ENCODE data around the gene R3HDM2. TPM values are rescaled to one million over a fixed set of nuclear protein-coding genes. Genes with fewer than 3 reads are reported as not detected.

R3HDM2 gene
- total RNA-seq, 1 experiment from 2014 or later: 34.7 TPM

DNA sequence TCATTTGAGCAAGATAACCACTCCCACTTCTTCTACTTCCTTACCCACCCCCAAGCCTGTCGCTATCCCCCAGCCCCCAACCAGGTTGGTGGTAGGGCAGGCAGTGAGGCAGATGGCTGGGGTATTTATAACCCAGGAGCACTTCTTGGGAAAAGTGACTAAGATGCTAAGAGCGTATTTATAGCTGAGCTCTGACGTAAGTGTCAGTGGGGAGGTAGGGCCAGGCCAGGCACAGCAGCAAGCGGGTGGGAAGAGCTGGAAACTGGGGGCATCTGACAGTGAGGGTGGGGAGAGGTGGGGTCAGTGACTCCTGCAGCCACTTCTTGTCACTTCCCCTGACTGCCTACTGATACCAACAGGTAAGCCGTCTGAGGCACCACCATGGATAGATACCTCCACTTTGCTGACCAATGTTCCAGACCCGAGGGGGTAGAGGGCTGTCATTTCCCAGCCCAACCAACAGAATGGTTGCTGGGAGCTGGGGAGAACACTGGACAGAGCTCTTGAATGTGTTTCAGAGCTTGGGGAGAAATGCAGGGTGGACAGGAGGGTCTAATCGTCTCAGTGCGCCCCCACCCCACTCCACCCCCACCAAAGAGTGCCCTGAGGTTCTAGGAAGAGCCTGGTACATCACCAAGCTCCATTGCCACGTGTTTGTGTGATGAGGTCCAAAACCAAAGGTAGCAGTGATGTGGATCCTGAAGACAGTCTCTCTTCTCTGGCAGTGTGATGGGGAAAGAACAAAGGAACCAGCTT lies 21.5 kb upstream of the R3HDM2 start (continued):
- TF ChIP-seq, protein P1, sequence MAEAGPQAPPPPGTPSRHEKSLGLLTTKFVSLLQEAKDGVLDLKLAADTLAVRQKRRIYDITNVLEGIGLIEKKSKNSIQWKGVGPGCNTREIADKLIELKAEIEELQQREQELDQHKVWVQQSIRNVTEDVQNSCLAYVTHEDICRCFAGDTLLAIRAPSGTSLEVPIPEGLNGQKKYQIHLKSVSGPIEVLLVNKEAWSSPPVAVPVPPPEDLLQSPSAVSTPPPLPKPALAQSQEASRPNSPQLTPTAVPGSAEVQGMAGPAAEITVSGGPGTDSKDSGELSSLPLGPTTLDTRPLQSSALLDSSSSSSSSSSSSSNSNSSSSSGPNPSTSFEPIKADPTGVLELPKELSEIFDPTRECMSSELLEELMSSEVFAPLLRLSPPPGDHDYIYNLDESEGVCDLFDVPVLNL (CRISPR knock-in tag; IDR thresholded peaks at IDR 0.05; ENCODE audit: borderline replicate concordance, low read depth): no peak
- TF ChIP-seq NR3C1 (CRISPR knock-in tag; conservative IDR thresholded peaks at IDR 0.05; ENCODE audit: low read depth): no peak
- TF ChIP-seq, protein P2, sequence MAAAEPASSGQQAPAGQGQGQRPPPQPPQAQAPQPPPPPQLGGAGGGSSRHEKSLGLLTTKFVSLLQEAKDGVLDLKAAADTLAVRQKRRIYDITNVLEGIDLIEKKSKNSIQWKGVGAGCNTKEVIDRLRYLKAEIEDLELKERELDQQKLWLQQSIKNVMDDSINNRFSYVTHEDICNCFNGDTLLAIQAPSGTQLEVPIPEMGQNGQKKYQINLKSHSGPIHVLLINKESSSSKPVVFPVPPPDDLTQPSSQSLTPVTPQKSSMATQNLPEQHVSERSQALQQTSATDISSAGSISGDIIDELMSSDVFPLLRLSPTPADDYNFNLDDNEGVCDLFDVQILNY (CRISPR knock-in tag; IDR thresholded peaks at IDR 0.05): no peak

DNA sequence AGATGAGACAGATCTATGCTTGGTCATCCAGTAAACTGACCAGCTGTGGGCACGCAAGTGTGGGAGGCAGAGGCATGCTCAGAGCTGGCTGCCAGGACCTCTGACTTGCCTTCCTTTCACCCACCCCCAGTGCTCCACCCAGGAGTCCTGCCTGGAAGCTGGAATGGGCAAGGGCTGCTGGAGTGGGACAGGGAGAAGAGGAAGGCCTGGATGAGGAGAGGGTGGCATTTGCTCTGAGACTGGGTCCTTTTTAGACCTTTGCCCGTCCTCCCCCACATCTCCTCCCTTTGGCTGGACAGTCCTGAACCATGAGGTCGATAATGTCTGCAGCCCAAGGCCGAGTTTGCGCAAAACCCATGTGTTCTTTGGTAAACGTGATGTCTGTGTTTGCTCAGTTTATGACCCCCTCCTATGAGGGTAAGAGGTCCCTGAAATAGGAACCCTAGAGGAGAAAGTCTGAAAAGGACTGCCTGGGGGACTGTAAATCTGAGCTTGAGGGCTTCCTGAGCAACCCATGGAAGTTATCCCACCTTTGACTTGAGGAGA lies 20.5 kb upstream of the R3HDM2 start:
- POLR2A ChIA-PET: no interaction called here
- no peaks in the 10 kb centered on the region for H3K27me3 Mint-ChIP-seq (ENCODE audit: low read depth)
- no peak overlapping the region for H3K4me3 Mint-ChIP-seq
- CTCF ChIA-PET: interaction anchor here (0.6 to 9.4 kb wide), 14 partner anchors 11 to 224 kb away, joined by 3 to 245 read pairs (median 19); partner anchors contain the start of gene STAC3
- H3K36me3 Mint-ChIP-seq: no peaks in the 10 kb centered on the region
- peaks cover 31% of the 10 kb centered on the region for H3K4me1 Mint-ChIP-seq
- H3K9me3 Mint-ChIP-seq: peaks cover 3% of the 10 kb centered on the region
- H3K27ac Mint-ChIP-seq: no peak overlapping the region
- no peak for TF ChIP-seq NR2C2 (CRISPR knock-in tag; IDR thresholded peaks at IDR 0.05)
- no peak for TF ChIP-seq CBFB (CRISPR knock-in tag; IDR thresholded peaks at IDR 0.05; ENCODE audit: low read depth)
- TF ChIP-seq GRHL2 (CRISPR knock-in tag; IDR thresholded peaks at IDR 0.05; ENCODE audit: insufficient replicate concordance, severe bottlenecking): no peak
- TF ChIP-seq GABPB1 (CRISPR knock-in tag; IDR thresholded peaks at IDR 0.05): peak; percentile 96
- TF ChIP-seq, protein P3, sequence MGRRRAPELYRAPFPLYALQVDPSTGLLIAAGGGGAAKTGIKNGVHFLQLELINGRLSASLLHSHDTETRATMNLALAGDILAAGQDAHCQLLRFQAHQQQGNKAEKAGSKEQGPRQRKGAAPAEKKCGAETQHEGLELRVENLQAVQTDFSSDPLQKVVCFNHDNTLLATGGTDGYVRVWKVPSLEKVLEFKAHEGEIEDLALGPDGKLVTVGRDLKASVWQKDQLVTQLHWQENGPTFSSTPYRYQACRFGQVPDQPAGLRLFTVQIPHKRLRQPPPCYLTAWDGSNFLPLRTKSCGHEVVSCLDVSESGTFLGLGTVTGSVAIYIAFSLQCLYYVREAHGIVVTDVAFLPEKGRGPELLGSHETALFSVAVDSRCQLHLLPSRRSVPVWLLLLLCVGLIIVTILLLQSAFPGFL (CRISPR knock-in tag; IDR thresholded peaks at IDR 0.05; ENCODE audit: borderline replicate concordance): peak; percentile 45; the same call in 1 of the 2 replicates
- TF ChIP-seq ZNF138 (CRISPR knock-in tag; conservative IDR thresholded peaks at IDR 0.05): no peak
- no peak for TF ChIP-seq ZNF416 (CRISPR knock-in tag; IDR thresholded peaks at IDR 0.05)
- TF ChIP-seq, protein P4, sequence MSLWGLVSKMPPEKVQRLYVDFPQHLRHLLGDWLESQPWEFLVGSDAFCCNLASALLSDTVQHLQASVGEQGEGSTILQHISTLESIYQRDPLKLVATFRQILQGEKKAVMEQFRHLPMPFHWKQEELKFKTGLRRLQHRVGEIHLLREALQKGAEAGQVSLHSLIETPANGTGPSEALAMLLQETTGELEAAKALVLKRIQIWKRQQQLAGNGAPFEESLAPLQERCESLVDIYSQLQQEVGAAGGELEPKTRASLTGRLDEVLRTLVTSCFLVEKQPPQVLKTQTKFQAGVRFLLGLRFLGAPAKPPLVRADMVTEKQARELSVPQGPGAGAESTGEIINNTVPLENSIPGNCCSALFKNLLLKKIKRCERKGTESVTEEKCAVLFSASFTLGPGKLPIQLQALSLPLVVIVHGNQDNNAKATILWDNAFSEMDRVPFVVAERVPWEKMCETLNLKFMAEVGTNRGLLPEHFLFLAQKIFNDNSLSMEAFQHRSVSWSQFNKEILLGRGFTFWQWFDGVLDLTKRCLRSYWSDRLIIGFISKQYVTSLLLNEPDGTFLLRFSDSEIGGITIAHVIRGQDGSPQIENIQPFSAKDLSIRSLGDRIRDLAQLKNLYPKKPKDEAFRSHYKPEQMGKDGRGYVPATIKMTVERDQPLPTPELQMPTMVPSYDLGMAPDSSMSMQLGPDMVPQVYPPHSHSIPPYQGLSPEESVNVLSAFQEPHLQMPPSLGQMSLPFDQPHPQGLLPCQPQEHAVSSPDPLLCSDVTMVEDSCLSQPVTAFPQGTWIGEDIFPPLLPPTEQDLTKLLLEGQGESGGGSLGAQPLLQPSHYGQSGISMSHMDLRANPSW (CRISPR knock-in tag; conservative IDR thresholded peaks at IDR 0.05; ENCODE audit: low read depth): no peak
- TF ChIP-seq FOXK1 (CRISPR knock-in tag; IDR thresholded peaks at IDR 0.05): no peak
- no peak for ATAC-seq
- DNase-seq (ENCODE audit: low spot score): no peak

DNA sequence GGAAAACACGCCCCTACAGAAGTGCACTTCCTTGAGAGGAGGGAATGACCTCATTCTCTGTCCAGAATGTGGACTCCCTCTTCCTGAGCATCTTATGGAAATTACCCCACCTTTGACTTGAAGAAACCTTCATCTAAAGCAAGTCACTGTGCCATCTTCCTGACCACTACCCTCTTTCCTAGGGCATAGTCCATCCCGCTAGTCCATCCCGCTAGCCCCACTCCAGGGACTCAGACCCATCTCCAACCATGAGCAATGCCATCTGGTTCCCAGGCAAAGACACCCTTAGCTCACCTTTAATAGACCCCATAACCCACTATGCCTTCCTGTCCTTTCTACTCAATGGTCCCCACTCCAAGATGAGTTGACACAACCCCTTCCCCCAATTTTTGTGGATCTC lies 19.2 kb upstream of the R3HDM2 start:
- peaks cover 3% of the 10 kb centered on the region for H3K9me3 Mint-ChIP-seq
- CTCF ChIA-PET: interaction anchor here (0.5 to 9.4 kb wide), 3 partner anchors 9 to 237 kb away, joined by 3 to 245 read pairs (median 7); partner anchors contain the start of gene GLI1

More for the DNA sequence above, 19.2 kb upstream of the R3HDM2 start:
- Mint-ChIP-seq H3K27me3 (ENCODE audit: low read depth) (no peaks in the 10 kb centered on the region), H3K4me1 (peaks cover 19% of the 10 kb centered on the region), H3K27ac (no peak overlapping the region), H3K36me3 (no peaks in the 10 kb centered on the region), H3K4me3 (no peak overlapping the region)
- DNase-seq (ENCODE audit: low spot score): no peak
- no peak for ATAC-seq
- POLR2A ChIA-PET: no interaction called here
- TF ChIP-seq CREB1 (CRISPR knock-in tag; IDR thresholded peaks at IDR 0.05) (no peak), GRHL2 (CRISPR knock-in tag; IDR thresholded peaks at IDR 0.05; ENCODE audit: insufficient replicate concordance, severe bottlenecking) (no peak), SMAD4 (CRISPR knock-in tag; IDR thresholded peaks at IDR 0.05) (no peak), SOX15 (CRISPR knock-in tag; IDR thresholded peaks at IDR 0.05) (no peak), SMAD3 (CRISPR knock-in tag; IDR thresholded peaks at IDR 0.05; ENCODE audit: borderline replicate concordance) (no peak), NR1H2 (CRISPR knock-in tag; IDR thresholded peaks at IDR 0.05) (no peak), MYBL2 (CRISPR knock-in tag; IDR thresholded peaks at IDR 0.05) (no peak), ETV6 (CRISPR knock-in tag; IDR thresholded peaks at IDR 0.05) (no peak)
- TF ChIP-seq, protein P5, sequence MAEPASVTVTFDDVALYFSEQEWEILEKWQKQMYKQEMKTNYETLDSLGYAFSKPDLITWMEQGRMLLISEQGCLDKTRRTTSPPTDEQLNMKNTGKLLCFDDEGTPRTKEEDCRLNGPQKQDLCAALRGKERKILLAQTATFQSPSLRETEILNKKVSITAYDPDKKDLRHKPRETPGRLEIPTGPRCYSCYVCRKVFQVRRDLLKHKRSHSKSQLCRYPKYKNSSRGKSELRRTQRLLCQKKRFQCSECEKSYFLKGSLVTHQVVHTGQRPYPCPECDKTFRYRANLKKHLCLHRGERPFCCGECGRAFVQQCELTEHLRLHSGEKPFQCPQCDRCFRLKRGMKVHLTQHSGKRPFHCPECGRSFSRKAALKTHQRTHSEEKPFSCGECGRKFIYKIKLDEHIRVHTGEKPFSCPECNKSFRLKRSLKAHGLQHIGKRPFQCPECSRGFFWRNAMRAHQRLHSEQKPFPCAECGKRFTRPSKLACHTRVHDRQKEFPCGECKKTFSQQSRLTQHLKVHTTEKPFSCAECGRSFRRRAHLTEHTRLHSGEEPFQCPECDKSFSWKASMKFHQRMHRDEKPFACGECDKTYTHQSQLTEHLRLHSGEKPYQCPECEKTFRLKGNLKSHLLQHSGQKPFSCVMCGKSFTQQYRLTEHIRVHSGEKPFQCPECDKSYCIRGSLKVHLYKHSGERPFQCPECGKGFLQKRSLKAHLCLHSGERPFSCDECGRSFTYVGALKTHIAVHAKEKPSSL (CRISPR knock-in tag; conservative IDR thresholded peaks at IDR 0.05): no peak
- TF ChIP-seq, protein P6, sequence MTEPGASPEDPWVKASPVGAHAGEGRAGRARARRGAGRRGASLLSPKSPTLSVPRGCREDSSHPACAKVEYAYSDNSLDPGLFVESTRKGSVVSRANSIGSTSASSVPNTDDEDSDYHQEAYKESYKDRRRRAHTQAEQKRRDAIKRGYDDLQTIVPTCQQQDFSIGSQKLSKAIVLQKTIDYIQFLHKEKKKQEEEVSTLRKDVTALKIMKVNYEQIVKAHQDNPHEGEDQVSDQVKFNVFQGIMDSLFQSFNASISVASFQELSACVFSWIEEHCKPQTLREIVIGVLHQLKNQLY (CRISPR knock-in tag; IDR thresholded peaks at IDR 0.05): no peak

All from WTC11 (cell line).